HepG2 (cell line): ENCODE measurements around the gene MAN1A1.

Experiments
- EZH2 ChIP-seq: conservative IDR thresholded peaks from 2 replicates; pipeline ENCODE4 v1.6.1; 2012; ENCODE audit warnings: mild to moderate bottlenecking, low read depth, low read length, moderate library complexity
- NR2C2 ChIP-seq: sonication (generic); formaldehyde crosslinking; IDR thresholded peaks from 2 replicates; pipeline ENCODE4 v1.4.0; 2020; ENCODE audit warnings: missing genetic modification reagents, mild to moderate bottlenecking, moderate library complexity, borderline replicate concordance
- PREB ChIP-seq: sonication (generic); formaldehyde crosslinking; IDR thresholded peaks from 2 replicates; pipeline ENCODE4 v1.4.0; 2020; ENCODE audit warnings: missing genetic modification reagents
- THRA ChIP-seq: sonication (generic); formaldehyde crosslinking; IDR thresholded peaks from 2 replicates; pipeline ENCODE4 v1.4.0; 2020; ENCODE audit warnings: missing genetic modification reagents, borderline replicate concordance

GRCh38 chr6:119280668-119281067 is 68.9 kb downstream of the MAN1A1 start:
- no peak for TF ChIP-seq NR2C2 (CRISPR knock-in tag)
- TF ChIP-seq PREB = no peak
- no peak for TF ChIP-seq THRA (CRISPR knock-in tag)
- no peak for TF ChIP-seq EZH2
